HepG2 (cell line): ENCODE results near the gene CDR2L. TPM values are rescaled to one million over a fixed set of nuclear protein-coding genes. Genes with fewer than 3 reads are reported as not detected.

Experiments
- ERF ChIP-seq: IDR thresholded peaks from 2 replicates; pipeline ENCODE4 v1.6.1; 2018; ENCODE audit warnings: missing biosample characterization, missing genetic modification reagents
- ESRRA ChIP-seq: sonication (generic); formaldehyde crosslinking; IDR thresholded peaks from 2 replicates; pipeline ENCODE4 v1.5.1; 2020; ENCODE audit warnings: mild to moderate bottlenecking, low read depth, missing genetic modification reagents
- GTF2F1 ChIP-seq: fragments of 150-350 bp; IDR thresholded peaks from 2 replicates; pipeline ENCODE4 v1.6.1; 2014; ENCODE audit warnings: low read length
- MAF1 ChIP-seq: sonication (generic); formaldehyde crosslinking; IDR thresholded peaks from 2 replicates; pipeline ENCODE4 v1.5.0; 2020; ENCODE audit warnings: missing genetic modification reagents, borderline replicate concordance
- MXI1 ChIP-seq: IDR thresholded peaks from 3 replicates; pipeline ENCODE4 v1.6.1; 2012; ENCODE audit warnings: low read depth, low read length, inconsistent platforms, borderline replicate concordance
- MYC ChIP-seq: sonication (generic); formaldehyde crosslinking; IDR thresholded peaks from 2 replicates; pipeline ENCODE4 v1.9.0; 2021; ENCODE audit warnings: missing genetic modification reagents, borderline replicate concordance
- NFIC ChIP-seq: IDR thresholded peaks from 2 replicates; pipeline ENCODE4 v1.6.1; 2012; ENCODE audit warnings: mild to moderate bottlenecking, low read length, inconsistent platforms
- ZFP90 ChIP-seq: sonication (generic); formaldehyde crosslinking; IDR thresholded peaks from 2 replicates; pipeline ENCODE4 v1.8.0; 2022; ENCODE audit warnings: missing genetic modification reagents, mild to moderate bottlenecking, inconsistent platforms, borderline replicate concordance
- ZNF296 ChIP-seq: sonication (generic); formaldehyde crosslinking; conservative IDR thresholded peaks from 2 replicates; pipeline ENCODE4 v1.5.0; 2020; ENCODE audit warnings: mild to moderate bottlenecking, missing genetic modification reagents
- ZNF678 ChIP-seq: sonication (generic); formaldehyde crosslinking; IDR thresholded peaks from 2 replicates; pipeline ENCODE4 v1.4.0; 2020; ENCODE audit warnings: mild to moderate bottlenecking, missing genetic modification reagents
- ZNF709 ChIP-seq: sonication (generic); formaldehyde crosslinking; IDR thresholded peaks from 2 replicates; pipeline ENCODE4 v1.5.0; 2020; ENCODE audit warnings: mild to moderate bottlenecking, missing genetic modification reagents
- ZNF800 ChIP-seq: sonication (generic); formaldehyde crosslinking; IDR thresholded peaks from 2 replicates; pipeline ENCODE4 v1.4.0; 2020; ENCODE audit warnings: missing genetic modification reagents
- polyA plus RNA-seq, 8 experiments: library from polyadenylated mRNA; depleted of rRNA in 3 of 8; stranded (reverse) in 7 of 8; unstranded in 1 of 8; fragments of >200 nt; fragmentation: Illumina TruSeq in 4 of 8; extraction: Trizol in 4 of 8; gene quantifications; 2 replicates each; pipeline versions ENCODE4 v1.2.1 to v1.2.3, GENCODE V29; 2011 to 2016; ENCODE audit warnings: low read depth in 4 of 8, missing spikeins in 1 of 8, mixed read lengths in 1 of 8; ENCODE audit not compliant: insufficient read depth in 1 of 8
- total RNA-seq, 5 experiments: library from RNA; depleted of rRNA; stranded (reverse); fragments of >200 nt; fragmentation: Illumina TruSeq; extraction: Trizol; gene quantifications; 2 replicates each; pipeline ENCODE4 v1.2.3, GENCODE V29; 2016; ENCODE audit warnings: low read depth in 1 of 5
- TF ChIP-seq, protein P1 (sequence below): sonication (generic); formaldehyde crosslinking; IDR thresholded peaks from 2 replicates; pipeline ENCODE4 v1.4.0; 2020; ENCODE audit warnings: mild to moderate bottlenecking, missing genetic modification reagents
- TF ChIP-seq, protein P2 (sequence below): sonication (generic); formaldehyde crosslinking; IDR thresholded peaks from 2 replicates; pipeline ENCODE4 v1.4.0; 2020; ENCODE audit warnings: mild to moderate bottlenecking, missing genetic modification reagents

The CDR2L gene
- total and polyA plus RNA-seq, 2 of the 13 experiments (the other 11 are each of a cell fraction or from before 2014, with no cell fraction given): 1.9 to 2.1 TPM

DNA sequence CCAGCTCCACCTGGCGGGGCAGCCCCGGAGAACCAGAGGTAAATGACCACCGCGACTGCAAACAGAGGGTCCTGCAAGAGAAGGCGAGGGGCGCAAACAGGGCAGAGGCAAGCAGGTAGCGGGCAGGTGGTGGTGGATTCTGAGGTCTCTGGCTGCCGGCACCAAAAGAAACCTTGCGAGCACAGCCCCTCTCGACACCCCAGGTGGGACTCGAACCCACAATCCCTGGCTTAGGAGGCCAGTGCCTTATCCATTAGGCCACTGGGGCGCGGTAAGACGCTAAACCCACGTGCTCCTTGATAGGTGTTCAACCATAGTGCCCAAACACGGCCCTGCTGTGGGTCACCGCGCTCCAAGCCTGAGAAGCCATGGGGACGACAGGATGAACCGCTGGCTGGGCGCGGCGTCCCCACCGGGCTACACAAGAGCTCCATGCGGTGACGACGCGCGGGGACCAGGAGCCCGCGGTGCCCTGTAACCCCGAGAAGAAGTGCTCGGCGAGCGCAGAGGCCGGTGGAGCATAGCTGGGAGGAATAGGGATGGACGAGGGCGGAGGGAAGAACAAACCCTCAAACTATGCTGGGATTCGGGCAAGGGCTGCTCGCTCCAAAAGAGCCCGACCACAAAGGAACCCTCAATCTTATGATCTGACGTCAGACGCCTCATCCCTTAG lies 46.9 kb downstream of the CDR2L start (continued):
- TF ChIP-seq, protein P1, sequence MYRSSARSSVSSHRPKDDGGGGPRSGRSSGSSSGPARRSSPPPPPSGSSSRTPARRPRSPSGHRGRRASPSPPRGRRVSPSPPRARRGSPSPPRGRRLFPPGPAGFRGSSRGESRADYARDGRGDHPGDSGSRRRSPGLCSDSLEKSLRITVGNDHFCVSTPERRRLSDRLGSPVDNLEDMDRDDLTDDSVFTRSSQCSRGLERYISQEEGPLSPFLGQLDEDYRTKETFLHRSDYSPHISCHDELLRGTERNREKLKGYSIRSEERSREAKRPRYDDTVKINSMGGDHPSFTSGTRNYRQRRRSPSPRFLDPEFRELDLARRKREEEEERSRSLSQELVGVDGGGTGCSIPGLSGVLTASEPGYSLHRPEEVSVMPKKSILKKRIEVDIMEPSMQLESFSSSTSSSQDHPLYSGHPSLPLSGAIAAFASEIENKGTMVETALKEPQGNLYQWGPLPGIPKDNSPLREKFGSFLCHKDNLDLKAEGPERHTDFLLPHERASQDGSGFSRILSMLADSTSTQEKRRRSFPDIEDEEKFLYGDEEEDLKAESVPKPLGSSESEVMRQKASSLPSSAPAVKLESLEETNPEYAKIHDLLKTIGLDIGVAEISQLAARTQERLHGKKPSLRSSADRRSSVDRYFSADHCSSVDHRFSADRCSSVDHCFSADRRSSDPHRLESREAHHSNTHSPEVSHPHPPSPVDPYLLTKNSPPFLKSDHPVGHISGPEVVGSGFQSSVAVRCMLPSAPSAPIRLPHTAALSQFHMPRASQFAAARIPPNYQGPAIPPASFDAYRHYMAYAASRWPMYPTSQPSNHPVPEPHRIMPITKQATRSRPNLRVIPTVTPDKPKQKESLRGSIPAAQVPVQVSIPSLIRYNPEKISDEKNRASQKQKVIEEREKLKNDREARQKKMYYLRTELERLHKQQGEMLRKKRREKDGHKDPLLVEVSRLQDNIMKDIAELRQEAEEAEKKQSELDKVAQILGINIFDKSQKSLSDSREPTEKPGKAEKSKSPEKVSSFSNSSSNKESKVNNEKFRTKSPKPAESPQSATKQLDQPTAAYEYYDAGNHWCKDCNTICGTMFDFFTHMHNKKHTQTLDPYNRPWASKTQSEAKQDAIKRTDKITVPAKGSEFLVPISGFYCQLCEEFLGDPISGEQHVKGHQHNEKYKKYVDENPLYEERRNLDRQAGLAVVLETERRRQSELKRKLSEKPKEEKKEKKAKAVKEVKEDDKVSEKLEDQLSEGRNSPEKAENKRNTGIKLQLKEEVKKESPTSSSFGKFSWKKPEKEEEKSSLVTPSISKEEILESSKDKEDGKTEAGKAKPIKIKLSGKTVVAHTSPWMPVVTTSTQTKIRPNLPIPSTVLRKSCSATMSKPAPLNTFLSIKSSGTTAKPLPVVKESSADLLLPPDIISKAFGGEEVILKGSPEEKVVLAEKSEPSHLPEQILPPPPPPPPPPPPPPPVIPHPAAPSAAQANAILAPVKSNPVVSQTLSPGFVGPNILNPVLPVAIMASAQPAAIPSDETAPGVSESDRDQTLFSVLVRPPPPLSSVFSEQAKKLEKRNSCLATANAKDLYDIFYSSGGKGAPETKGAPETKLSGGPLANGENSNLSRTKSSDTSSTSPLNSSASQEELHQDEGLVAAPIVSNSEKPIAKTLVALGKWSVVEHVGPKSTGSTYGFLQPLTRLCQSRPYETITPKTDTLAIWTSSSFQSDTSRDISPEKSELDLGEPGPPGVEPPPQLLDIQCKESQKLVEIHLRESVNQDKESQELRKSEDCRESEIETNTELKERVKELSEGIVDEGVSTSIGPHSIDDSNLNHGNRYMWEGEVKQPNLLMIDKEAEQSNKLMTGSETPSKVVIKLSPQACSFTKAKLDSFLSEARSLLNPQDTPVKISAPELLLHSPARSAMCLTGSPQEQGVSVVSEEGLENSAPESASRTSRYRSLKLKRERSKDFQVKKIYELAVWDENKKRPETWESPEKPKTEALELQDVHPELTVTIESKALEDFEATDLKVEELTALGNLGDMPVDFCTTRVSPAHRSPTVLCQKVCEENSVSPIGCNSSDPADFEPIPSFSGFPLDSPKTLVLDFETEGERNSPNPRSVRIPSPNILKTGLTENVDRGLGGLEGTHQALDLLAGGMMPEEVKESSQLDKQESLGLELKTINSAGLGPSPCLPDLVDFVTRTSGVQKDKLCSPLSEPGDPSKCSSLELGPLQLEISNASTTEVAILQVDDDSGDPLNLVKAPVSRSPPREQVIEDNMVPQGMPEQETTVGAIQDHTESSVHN (CRISPR knock-in tag): peak; percentile 91; the same call in 1 of the 2 replicates
- TF ChIP-seq GTF2F1 (no peak), ZNF800 (CRISPR knock-in tag) (no peak), ZNF296 (CRISPR knock-in tag) (no peak), MXI1 (peak; percentile 91; the same call in 2 of the 3 replicates), ZNF709 (peak; percentile 91; the same call in 1 of the 2 replicates), ZNF678 (peak; percentile 91), ZFP90 (CRISPR knock-in tag) (peak; percentile 71), MYC (CRISPR knock-in tag) (peak; percentile 95), NFIC (no peak; the same call in 1 of the 2 replicates), ERF (CRISPR knock-in tag) (peak; percentile 8; the same call in 1 of the 2 replicates), ESRRA (CRISPR knock-in tag) (peak; percentile 79; the same call in 1 of the 2 replicates), MAF1 (CRISPR knock-in tag) (peak; percentile 98)
- TF ChIP-seq, protein P2, sequence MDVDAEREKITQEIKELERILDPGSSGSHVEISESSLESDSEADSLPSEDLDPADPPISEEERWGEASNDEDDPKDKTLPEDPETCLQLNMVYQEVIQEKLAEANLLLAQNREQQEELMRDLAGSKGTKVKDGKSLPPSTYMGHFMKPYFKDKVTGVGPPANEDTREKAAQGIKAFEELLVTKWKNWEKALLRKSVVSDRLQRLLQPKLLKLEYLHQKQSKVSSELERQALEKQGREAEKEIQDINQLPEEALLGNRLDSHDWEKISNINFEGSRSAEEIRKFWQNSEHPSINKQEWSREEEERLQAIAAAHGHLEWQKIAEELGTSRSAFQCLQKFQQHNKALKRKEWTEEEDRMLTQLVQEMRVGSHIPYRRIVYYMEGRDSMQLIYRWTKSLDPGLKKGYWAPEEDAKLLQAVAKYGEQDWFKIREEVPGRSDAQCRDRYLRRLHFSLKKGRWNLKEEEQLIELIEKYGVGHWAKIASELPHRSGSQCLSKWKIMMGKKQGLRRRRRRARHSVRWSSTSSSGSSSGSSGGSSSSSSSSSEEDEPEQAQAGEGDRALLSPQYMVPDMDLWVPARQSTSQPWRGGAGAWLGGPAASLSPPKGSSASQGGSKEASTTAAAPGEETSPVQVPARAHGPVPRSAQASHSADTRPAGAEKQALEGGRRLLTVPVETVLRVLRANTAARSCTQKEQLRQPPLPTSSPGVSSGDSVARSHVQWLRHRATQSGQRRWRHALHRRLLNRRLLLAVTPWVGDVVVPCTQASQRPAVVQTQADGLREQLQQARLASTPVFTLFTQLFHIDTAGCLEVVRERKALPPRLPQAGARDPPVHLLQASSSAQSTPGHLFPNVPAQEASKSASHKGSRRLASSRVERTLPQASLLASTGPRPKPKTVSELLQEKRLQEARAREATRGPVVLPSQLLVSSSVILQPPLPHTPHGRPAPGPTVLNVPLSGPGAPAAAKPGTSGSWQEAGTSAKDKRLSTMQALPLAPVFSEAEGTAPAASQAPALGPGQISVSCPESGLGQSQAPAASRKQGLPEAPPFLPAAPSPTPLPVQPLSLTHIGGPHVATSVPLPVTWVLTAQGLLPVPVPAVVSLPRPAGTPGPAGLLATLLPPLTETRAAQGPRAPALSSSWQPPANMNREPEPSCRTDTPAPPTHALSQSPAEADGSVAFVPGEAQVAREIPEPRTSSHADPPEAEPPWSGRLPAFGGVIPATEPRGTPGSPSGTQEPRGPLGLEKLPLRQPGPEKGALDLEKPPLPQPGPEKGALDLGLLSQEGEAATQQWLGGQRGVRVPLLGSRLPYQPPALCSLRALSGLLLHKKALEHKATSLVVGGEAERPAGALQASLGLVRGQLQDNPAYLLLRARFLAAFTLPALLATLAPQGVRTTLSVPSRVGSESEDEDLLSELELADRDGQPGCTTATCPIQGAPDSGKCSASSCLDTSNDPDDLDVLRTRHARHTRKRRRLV (CRISPR knock-in tag): 0 out of 2 replicates have a peak, but pooled peaks have one; percentile 36
